Measurements from ENCODE around the gene KAZN.

The KAZN gene

GRCh38 chr1:14682941-14683621, 84.6 kb downstream of the KAZN start:
- TF ChIP-seq, protein P1, sequence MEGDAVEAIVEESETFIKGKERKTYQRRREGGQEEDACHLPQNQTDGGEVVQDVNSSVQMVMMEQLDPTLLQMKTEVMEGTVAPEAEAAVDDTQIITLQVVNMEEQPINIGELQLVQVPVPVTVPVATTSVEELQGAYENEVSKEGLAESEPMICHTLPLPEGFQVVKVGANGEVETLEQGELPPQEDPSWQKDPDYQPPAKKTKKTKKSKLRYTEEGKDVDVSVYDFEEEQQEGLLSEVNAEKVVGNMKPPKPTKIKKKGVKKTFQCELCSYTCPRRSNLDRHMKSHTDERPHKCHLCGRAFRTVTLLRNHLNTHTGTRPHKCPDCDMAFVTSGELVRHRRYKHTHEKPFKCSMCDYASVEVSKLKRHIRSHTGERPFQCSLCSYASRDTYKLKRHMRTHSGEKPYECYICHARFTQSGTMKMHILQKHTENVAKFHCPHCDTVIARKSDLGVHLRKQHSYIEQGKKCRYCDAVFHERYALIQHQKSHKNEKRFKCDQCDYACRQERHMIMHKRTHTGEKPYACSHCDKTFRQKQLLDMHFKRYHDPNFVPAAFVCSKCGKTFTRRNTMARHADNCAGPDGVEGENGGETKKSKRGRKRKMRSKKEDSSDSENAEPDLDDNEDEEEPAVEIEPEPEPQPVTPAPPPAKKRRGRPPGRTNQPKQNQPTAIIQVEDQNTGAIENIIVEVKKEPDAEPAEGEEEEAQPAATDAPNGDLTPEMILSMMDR (IDR thresholded peaks at IDR 0.05; ENCODE audit: low read length, missing control alignments) = no peak
- no peak for DNase-seq (ENCODE audit: low read depth)
- no peak overlapping the region for H3K4me3 ChIP-seq (replicated peaks; ENCODE audit: low read depth, low read length)

- no peak overlapping the region for H3K4me3 ChIP-seq (replicated peaks; ENCODE audit: low read depth, low read length)
- TF ChIP-seq, protein P1 (IDR thresholded peaks at IDR 0.05; ENCODE audit: low read length, missing control alignments) = no peak
- no peak for DNase-seq (ENCODE audit: low read depth)
These were observed 86.6 kb downstream of the KAZN start for GRCh38 chr1:14685078-14685477.

GRCh38 chr1:14686701-14687100, 88.2 kb downstream of the KAZN start:
- H3K4me3 ChIP-seq (replicated peaks; ENCODE audit: low read depth, low read length) = no peak overlapping the region
- TF ChIP-seq, protein P1 (IDR thresholded peaks at IDR 0.05; ENCODE audit: low read length, missing control alignments) = no peak
- no peak for DNase-seq (ENCODE audit: low read depth)

DNA sequence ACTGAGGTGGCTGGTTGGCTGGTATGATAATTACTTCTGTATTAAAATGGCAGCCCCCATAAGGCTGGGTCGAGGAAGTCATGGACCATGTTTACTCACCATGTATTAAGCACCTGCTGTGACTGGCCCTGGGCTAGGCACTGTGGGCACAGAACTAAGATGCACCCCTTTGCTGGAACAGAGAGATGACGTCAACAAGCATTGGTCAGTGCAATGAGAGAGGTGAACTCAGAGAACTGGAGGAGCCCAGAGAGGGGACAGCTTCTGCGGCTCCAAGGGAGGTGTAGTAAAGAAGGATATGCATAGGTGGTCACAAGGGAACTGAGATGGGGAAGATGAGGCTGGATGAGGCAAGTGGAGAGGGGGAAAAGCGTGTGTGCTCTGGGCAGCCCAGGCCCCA, 88.7 kb downstream of the KAZN start:
- TF ChIP-seq, protein P1 (IDR thresholded peaks at IDR 0.05; ENCODE audit: low read length, missing control alignments) = no peak
- H3K4me3 ChIP-seq (replicated peaks; ENCODE audit: low read depth, low read length) = no peak overlapping the region
- DNase-seq (ENCODE audit: low read depth) = no peak

- no peak overlapping the region for H3K4me3 ChIP-seq (replicated peaks; ENCODE audit: low read depth, low read length)
- no peak for DNase-seq (ENCODE audit: low read depth)
- TF ChIP-seq, protein P1 (IDR thresholded peaks at IDR 0.05; ENCODE audit: low read length, missing control alignments) = no peak
These were observed 91.6 kb downstream of the KAZN start for GRCh38 chr1:14689996-14690615.

GRCh38 chr1:14693949-14694348, 95.5 kb downstream of the KAZN start:
- no peak for DNase-seq (ENCODE audit: low read depth)
- TF ChIP-seq, protein P1 (IDR thresholded peaks at IDR 0.05; ENCODE audit: low read length, missing control alignments) = no peak
- no peak overlapping the region for H3K4me3 ChIP-seq (replicated peaks; ENCODE audit: low read depth, low read length)

GRCh38 chr1:14694589-14694988, 96.1 kb downstream of the KAZN start:
- DNase-seq (ENCODE audit: low read depth) = no peak
- TF ChIP-seq, protein P1 (IDR thresholded peaks at IDR 0.05; ENCODE audit: low read length, missing control alignments) = no peak

More at GRCh38 chr1:14694589-14694988, 96.1 kb downstream of the KAZN start:
- no peak overlapping the region for H3K4me3 ChIP-seq (replicated peaks; ENCODE audit: low read depth, low read length)

Measured in fibroblast of pulmonary artery (primary cell).